OCI-LY1 (cell line): Measurements from ENCODE around the gene SRPRB.

Source experiments
- EZH2 ChIP-seq: fragments of 200-600 bp; sonication (generic), shearing (Covaris generic); IDR thresholded peaks from 2 replicates; pipeline ENCODE4 v1.8.0; 2017; ENCODE audit warnings: borderline replicate concordance, mixed run types, mild to moderate bottlenecking, antibody characterized with exemption, low read length, moderate library complexity, mixed read lengths
- TF ChIP-seq, protein P1 (sequence below): fragments of 200-600 bp; sonication (generic), shearing (Covaris generic); IDR thresholded peaks from 2 replicates; pipeline ENCODE4 v1.5.1; 2017; ENCODE audit warnings: mild to moderate bottlenecking, antibody characterized with exemption, low read length, moderate library complexity, mixed read lengths

GRCh38 chr3:133869586-133869985 is 64.0 kb downstream of the SRPRB start:
- no peak for TF ChIP-seq EZH2
- TF ChIP-seq, protein P1, sequence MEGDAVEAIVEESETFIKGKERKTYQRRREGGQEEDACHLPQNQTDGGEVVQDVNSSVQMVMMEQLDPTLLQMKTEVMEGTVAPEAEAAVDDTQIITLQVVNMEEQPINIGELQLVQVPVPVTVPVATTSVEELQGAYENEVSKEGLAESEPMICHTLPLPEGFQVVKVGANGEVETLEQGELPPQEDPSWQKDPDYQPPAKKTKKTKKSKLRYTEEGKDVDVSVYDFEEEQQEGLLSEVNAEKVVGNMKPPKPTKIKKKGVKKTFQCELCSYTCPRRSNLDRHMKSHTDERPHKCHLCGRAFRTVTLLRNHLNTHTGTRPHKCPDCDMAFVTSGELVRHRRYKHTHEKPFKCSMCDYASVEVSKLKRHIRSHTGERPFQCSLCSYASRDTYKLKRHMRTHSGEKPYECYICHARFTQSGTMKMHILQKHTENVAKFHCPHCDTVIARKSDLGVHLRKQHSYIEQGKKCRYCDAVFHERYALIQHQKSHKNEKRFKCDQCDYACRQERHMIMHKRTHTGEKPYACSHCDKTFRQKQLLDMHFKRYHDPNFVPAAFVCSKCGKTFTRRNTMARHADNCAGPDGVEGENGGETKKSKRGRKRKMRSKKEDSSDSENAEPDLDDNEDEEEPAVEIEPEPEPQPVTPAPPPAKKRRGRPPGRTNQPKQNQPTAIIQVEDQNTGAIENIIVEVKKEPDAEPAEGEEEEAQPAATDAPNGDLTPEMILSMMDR = no peak
